Osteoblast (primary cell): ENCODE results near the gene RNF227. TPM values are rescaled to one million over a fixed set of nuclear protein-coding genes. Genes with fewer than 3 reads are reported as not detected.

ENCODE experiments used
- DNase-seq: peaks from one replicate; pipeline ENCODE4 v3.0.0; 2011; ENCODE audit warnings: low spot score, mixed read lengths; ENCODE audit not compliant: insufficient read length; ENCODE audit errors: missing footprints
- H2AFZ ChIP-seq: 2 replicates; pipeline ENCODE4 v1.6.0; 2011; ENCODE audit warnings: mild to moderate bottlenecking, low read length
- H3K27ac ChIP-seq: 2 replicates; pipeline ENCODE4 v1.5.1; 2011; ENCODE audit warnings: mild to moderate bottlenecking, low read depth, low read length, moderate library complexity
- H3K27me3 ChIP-seq: 2 replicates; pipeline ENCODE4 v1.6.0; 2012; ENCODE audit warnings: mild to moderate bottlenecking, control low read depth, inconsistent platforms, low read length, moderate library complexity; ENCODE audit not compliant: insufficient read depth
- H3K36me3 ChIP-seq: 2 replicates; pipeline ENCODE4 v1.5.1; 2011; ENCODE audit warnings: mild to moderate bottlenecking, low read length, control low read depth, moderate library complexity; ENCODE audit not compliant: insufficient read depth
- H3K4me1 ChIP-seq: 2 replicates; pipeline ENCODE4 v1.5.1; 2011; ENCODE audit warnings: mild to moderate bottlenecking, low read length, control low read depth, moderate library complexity; ENCODE audit not compliant: insufficient read depth
- H3K4me2 ChIP-seq: 2 replicates; pipeline ENCODE4 v1.6.0; 2011; ENCODE audit warnings: mild to moderate bottlenecking, low read length; ENCODE audit not compliant: insufficient read depth
- H3K4me3 ChIP-seq: fragments of 200-600 bp; sonication (generic); 3 replicates; pipeline ENCODE4 v1.5.1; 2012; ENCODE audit warnings: mild to moderate bottlenecking, low read length, inconsistent platforms; ENCODE audit not compliant: insufficient read depth
- H3K79me2 ChIP-seq: 2 replicates; pipeline ENCODE4 v1.6.0; 2012; ENCODE audit warnings: mild to moderate bottlenecking, low read length, control low read depth, inconsistent platforms; ENCODE audit not compliant: insufficient read depth
- H3K9me3 ChIP-seq: 2 replicates; pipeline ENCODE4 v1.5.1; 2011; ENCODE audit warnings: low read depth, low read length, control low read depth
- H4K20me1 ChIP-seq: 2 replicates; pipeline ENCODE4 v1.6.0; 2012; ENCODE audit warnings: mild to moderate bottlenecking, low read length, control low read depth; ENCODE audit not compliant: insufficient read depth
- CTCF ChIP-seq: IDR thresholded peaks from 2 replicates; pipeline ENCODE4 v1.5.1; 2011; ENCODE audit warnings: mild to moderate bottlenecking, low read depth, low read length, moderate library complexity; ENCODE audit errors: extremely low read depth
- total RNA-seq: library from RNA; depleted of rRNA; stranded (reverse); fragments of >200 nt; gene quantifications from 2 replicates; pipeline ENCODE4 v1.2.3, GENCODE V29; 2012

RNF227 gene
- 2.4 and 3.6 TPM in 2 replicates for total RNA-seq

GRCh38 chr17:7915611-7916384 lies at the start of gene RNF227:
Gene RNF227 (minus strand): TSS chr17:7916289. CDS start chr17:7916195, 94 bp downstream.
- peak; percentile 98 for DNase-seq
- Histone ChIP-seq H4K20me1 (no peaks in the 10 kb centered on the region), H3K4me1 (peaks cover 24% of the 10 kb centered on the region), H3K27ac (peak within 1 kb of the TSS; percentile 76), H3K9me3 (no peaks in the 10 kb centered on the region), H3K79me2 (no peaks in the 10 kb centered on the region), H3K4me3 (peak within 1 kb of the TSS; percentile 79), H3K27me3 (no peaks in the 10 kb centered on the region), H3K36me3 (peaks cover 28% of the 10 kb centered on the region), H3K4me2 (peak within 1 kb of the TSS; percentile 88), H2AFZ (peak within 1 kb of the TSS; percentile 74)
- no peak for TF ChIP-seq CTCF

- no peak for TF ChIP-seq CTCF
- no peak for DNase-seq
- no peaks in the 10 kb centered on the region for H3K79me2 ChIP-seq
These were observed 45.3 kb upstream of the RNF227 start for GRCh38 chr17:7961421-7961820.

GRCh38 chr17:7959503-7960253 lies 43.6 kb upstream of the RNF227 start:
- Histone ChIP-seq H3K4me3 (no peak overlapping the region), H3K36me3 (no peaks in the 10 kb centered on the region), H3K4me2 (no peak overlapping the region), H4K20me1 (no peaks in the 10 kb centered on the region), H2AFZ (no peak overlapping the region), H3K27ac (no peak overlapping the region), H3K4me1 (no peaks in the 10 kb centered on the region), H3K9me3 (no peaks in the 10 kb centered on the region), H3K27me3 (no peaks in the 10 kb centered on the region), H3K79me2 (no peaks in the 10 kb centered on the region)
- DNase-seq: no peak
- TF ChIP-seq CTCF: no peak

More at GRCh38 chr17:7961421-7961820, 45.3 kb upstream of the RNF227 start:
- Histone ChIP-seq H2AFZ (no peak overlapping the region), H3K27me3 (no peaks in the 10 kb centered on the region), H3K9me3 (no peaks in the 10 kb centered on the region), H4K20me1 (no peaks in the 10 kb centered on the region), H3K4me2 (no peak overlapping the region), H3K4me1 (no peaks in the 10 kb centered on the region), H3K36me3 (no peaks in the 10 kb centered on the region), H3K27ac (no peak overlapping the region), H3K4me3 (no peak overlapping the region)
